Stimulated activated CD4-positive, alpha-beta T cell treated with anti-CD3 and anti-CD28 coated beads, Interleukin-15, amount 100 ng/mL, for 1 hour (primary cell): ENCODE data around the gene FXYD2.

Source experiments
- DNase-seq, 2 donors: peaks; one replicate each; pipeline ENCODE4 v3.0.0-alpha.2; 2020; ENCODE audit warnings: low read depth in 1 of 2, low spot score in 1 of 2

Gene FXYD2

GRCh38 chr11:117805045-117805444, 19.5 kb downstream of the FXYD2 start:
- DNase-seq: no peak

DNA sequence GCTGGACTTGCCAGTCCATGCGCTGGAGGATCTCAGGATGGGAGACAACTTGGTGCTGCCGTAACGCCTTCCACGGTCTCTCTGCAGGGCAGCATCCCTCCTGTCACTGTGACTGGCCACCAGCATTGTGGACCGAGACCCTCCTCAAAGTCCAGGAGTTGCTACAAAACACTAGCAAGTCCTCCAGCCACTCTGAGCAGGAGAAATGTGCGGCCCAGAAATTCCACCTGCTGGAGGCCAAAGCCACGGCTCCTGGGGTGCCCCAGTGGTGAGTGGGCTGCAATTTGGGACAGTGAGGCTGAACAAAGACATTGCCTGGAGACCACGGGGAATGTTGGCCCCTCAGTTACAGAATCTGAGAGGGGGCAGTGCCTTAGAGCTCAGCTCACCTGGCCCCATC, 20.6 kb downstream of the FXYD2 start:
- no peak for DNase-seq

DNA sequence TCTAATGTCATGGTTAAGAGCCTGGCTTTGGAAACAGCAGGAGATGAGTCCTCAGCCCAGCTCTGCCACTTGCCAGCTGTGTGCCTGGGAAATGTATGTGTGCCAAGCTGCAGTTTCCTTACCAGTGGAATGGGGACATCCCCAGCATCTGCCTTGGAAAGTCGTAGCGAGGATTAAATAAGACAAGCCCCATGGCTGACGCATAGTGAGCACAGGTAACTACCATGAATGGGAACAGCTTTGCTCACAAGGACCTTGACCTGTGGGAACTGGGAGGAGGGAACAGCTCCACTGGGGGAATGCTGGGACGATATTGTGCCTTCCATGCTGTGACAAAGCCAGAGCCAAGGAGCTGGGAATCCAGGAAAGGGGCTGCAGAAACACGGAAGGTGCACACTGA, 24.9 kb downstream of the FXYD2 start:
- no peak for DNase-seq

DNA sequence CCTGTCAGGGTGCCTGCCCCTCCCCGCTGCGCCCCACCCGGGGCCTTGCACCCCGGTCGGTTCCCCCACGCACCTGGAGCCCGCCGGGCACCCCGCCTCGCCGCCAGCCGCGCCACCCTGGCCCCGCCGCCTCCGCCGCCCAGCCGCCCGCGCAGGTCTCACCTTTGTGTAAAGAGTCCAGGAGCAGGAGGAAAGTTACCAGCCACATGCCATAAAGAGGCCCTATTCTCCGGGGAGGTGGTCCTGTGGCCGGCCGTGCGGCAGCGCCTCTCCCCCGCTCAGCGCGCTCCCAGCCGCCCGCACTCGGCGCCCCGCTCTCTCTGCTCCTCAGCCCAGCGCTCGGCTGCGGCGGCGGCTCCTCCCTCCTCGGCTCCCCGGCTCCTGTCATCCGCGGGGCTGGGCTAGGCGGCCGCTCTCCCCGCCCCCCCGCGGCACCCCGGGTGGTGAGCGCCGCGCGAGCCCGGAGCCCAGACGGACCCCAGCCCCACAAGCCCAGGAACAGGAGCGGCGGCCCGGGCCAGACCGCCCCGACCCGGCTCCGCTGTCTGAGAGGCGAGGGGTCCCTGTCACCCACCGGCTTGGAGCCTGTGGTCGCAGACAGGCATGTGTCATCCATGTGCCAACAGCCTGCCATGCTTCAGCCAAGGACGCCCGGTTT, 27.5 kb downstream of the FXYD2 start, which contains the start of gene DSCAML1:
Gene DSCAML1, minus strand, starts transcription at position 345 of the 658 bp plus-strand sequence. Its CDS starts 137 bp downstream, at position 208.
- peak in 1 of 2 donors; percentile 42 for DNase-seq

GRCh38 chr11:117796456-117796871, 28.1 kb downstream of the FXYD2 start:
- DNase-seq: no peak

GRCh38 chr11:117795638-117796455, 28.7 kb downstream of the FXYD2 start:
- DNase-seq: no peak

GRCh38 chr11:117794772-117795629, 29.5 kb downstream of the FXYD2 start:
- no peak for DNase-seq

DNA sequence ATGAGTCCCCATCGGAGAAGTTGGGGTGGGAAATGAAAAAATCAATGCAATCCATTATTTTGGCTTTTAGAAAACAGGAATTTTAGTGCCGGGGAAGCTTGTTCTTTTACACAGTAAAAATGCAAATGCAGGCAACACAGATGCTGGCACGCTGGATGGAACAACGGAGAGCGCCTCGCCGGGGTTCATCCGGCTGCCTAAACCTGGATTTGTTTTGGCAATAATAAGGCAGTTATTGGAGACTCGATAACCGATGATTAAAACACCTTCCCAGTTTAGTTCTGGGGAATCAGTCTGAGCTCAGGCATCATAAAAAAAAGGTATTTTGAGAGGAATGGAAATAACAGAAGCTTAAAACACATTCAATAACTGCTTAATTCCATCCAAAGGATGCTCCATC, 30.4 kb downstream of the FXYD2 start:
- DNase-seq: no peak

- DNase-seq: no peak
Observed at GRCh38 chr11:117793583-117793982, 31.0 kb downstream of the FXYD2 start.

- DNase-seq: no peak
Observed at GRCh38 chr11:117792992-117793391, 31.6 kb downstream of the FXYD2 start.

- no peak for DNase-seq
Observed at GRCh38 chr11:117792241-117792640, 32.3 kb downstream of the FXYD2 start.

DNA sequence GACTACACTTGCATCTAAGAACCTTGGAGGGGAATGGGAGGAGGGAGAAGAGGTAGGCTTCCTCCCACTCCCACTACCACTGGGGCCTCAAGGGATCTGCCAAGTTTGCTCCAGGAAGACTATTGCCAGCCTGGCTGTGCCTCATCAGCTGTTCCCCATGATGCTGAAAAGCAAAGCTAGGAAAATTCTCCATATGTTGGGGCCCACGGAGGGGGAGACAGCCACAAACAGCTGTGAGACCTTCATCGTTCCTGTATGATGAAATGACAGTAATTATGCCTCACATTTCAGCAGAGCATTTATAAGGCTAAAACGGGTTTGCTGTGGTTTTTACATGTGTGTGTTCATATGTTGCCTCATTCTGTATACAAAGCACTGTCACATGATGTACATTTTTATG, 34.3 kb downstream of the FXYD2 start:
- no peak for DNase-seq

DNA sequence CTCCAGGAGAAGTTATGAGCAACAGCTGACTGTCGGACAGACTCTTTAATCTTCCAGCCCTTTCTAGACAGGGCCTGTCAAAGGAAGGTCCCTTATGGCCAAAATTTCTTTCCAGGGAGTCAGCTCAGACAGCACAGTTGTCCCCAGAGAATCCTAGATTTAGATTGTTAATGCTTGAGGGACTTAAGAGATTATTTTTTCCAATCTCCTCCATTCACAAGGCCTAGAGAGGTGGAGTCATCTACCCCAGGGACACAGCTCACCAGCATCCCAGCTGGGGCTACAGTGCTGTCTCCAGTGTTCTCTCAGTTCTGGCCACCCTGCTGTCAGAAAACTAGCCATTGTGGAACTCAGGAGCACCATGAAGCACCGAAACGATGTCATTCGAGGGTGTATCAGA, 35.3 kb downstream of the FXYD2 start:
- no peak for DNase-seq

- DNase-seq: no peak
Observed at GRCh38 chr11:117786135-117786870, 38.2 kb downstream of the FXYD2 start.

- no peak for DNase-seq
Observed at GRCh38 chr11:117782101-117782500, 42.4 kb downstream of the FXYD2 start.

DNA sequence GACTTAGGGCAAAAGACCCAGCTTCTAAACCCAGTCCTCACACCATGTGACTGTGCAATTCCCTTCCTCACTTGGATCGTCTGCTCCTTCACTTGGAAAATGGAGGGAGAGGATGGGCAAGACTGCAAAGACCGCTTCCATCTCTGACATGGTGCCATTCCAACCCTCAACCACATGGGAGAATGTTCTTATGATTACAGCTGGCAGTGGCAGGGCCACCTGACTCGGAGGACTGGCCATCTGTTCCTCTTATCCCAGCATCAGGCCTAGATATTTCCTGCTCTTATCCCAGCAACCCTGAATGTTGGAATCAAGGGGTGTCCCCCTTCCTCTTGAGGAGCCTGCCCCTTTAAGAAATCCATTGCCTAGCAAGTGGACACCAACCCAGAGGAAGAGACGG, 42.9 kb downstream of the FXYD2 start:
- DNase-seq: no peak

GRCh38 chr11:117780456-117780855, 44.1 kb downstream of the FXYD2 start:
- DNase-seq: no peak

DNA sequence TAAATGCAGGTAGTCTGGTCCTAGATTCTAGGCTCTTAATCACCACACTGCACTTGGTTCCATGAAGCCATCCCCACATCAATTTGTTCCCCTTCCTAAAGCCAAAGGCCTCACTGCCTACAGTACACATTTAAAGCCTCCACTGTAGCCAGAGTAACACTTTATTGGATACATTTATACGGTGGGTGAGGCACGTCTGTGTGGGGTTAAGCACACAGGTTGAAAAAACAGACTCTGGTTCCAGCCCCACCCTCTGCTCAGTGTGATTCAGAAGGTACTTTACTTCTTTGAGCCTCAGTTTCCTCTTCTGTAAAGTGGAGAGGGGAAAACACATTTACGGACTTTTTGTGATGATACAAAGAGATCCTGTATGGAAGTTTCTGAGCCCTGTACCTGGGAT, 50.0 kb downstream of the FXYD2 start:
- DNase-seq: no peak

- no peak for DNase-seq
Observed at GRCh38 chr11:117772360-117772759, 52.2 kb downstream of the FXYD2 start.

- DNase-seq: no peak
Observed at GRCh38 chr11:117771841-117772240, 52.7 kb downstream of the FXYD2 start.

DNA sequence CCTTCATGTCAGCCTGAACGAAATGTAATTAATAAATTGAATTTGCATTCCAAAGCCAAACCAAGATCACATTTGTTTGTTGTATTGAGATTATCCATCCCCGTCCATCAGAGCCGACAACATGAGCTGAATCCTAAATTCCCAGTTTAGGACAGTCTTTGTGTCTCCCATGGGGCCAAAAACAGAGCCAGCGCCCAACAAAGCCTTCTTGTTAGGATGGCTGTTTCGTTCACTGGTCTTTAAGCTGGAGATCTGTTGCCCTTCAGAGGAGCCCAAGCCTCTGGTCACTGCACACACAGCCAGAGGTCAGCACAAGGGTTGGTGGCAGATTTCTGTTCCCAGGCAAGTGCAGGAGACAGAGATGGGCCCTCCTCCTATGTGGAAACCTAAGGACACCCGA, 53.3 kb downstream of the FXYD2 start:
- no peak for DNase-seq
